ENCODE measurements around the gene MPV17. TPM values are rescaled to one million over a fixed set of nuclear protein-coding genes. Genes with fewer than 3 reads are reported as not detected.

The MPV17 gene
- total and polyA plus RNA-seq, 9 of the 15 experiments (the other 6 are each of a cell fraction or from before 2014, with no cell fraction given), result 54.7 to 140 (median 70.2) TPM

GRCh38 chr2:27356382-27357181, 33.7 kb upstream of the MPV17 start, which contains the start of gene GTF3C2 (continued):
- peak; percentile 91 for TF ChIP-seq ZNF407 (IDR thresholded peaks at IDR 0.05; ENCODE audit: low read depth)
- TF ChIP-seq ESRRA (IDR thresholded peaks at IDR 0.05; ENCODE audit: borderline replicate concordance, low read depth), result peak; percentile 34; the same call in 1 of the 2 replicates
- TF ChIP-seq KAT8 (IDR thresholded peaks at IDR 0.05; ENCODE audit: low read depth), result no peak; the same call in 1 of the 2 replicates
- no peak for TF ChIP-seq THRA (IDR thresholded peaks at IDR 0.05)
- TF ChIP-seq IFI16 (CRISPR knock-in tag; IDR thresholded peaks at IDR 0.05), result no peak
- peak; percentile 84 for TF ChIP-seq CHD2 (IDR thresholded peaks at IDR 0.05; ENCODE audit: low read depth, low read length)
- TF ChIP-seq TRIM24 (IDR thresholded peaks at IDR 0.05), result peak in 1 of 2 experiments; percentile 39; a peak in 1 of 4 replicates
- TF ChIP-seq CUX1 (CRISPR knock-in tag; IDR thresholded peaks at IDR 0.05), result no peak
- TF ChIP-seq PTRF (tag; IDR thresholded peaks at IDR 0.05), result no peak
- peak; percentile 12 for TF ChIP-seq ZNF511 (CRISPR knock-in tag; IDR thresholded peaks at IDR 0.05)
- peak; percentile 37; the same call in 1 of the 2 replicates for TF ChIP-seq SMARCA4 (IDR thresholded peaks at IDR 0.05)

All from K562 (cell line).